Stimulated activated CD8-positive, alpha-beta memory T cell treated with anti-CD3 and anti-CD28 coated beads, Interleukin-15, amount 100 ng/mL, for 24 hours (primary cell): ENCODE measurements around the gene CHD9NB.

ENCODE experiments used
- DNase-seq: peaks from one replicate; pipeline ENCODE4 v3.0.0-alpha.2; 2020; ENCODE audit warnings: low read depth

CHD9NB gene

GRCh38 chr16:53029971-53030370, 22.7 kb downstream of the CHD9NB start:
- no peak for DNase-seq

GRCh38 chr16:53024045-53024444, 28.7 kb downstream of the CHD9NB start:
- DNase-seq = no peak

GRCh38 chr16:53022374-53022773, 30.3 kb downstream of the CHD9NB start:
- DNase-seq = no peak

GRCh38 chr16:53018834-53019416, 33.8 kb downstream of the CHD9NB start:
- no peak for DNase-seq

- no peak for DNase-seq
Measured at GRCh38 chr16:53014287-53014686, 38.4 kb downstream of the CHD9NB start.

GRCh38 chr16:53007095-53007494, 45.6 kb downstream of the CHD9NB start:
- DNase-seq = no peak

GRCh38 chr16:52997922-52998321, 54.8 kb downstream of the CHD9NB start:
- no peak for DNase-seq

- no peak for DNase-seq
Measured at GRCh38 chr16:52994942-52995341, 57.8 kb downstream of the CHD9NB start.

- DNase-seq = no peak
Measured at GRCh38 chr16:52993179-52993578, 59.5 kb downstream of the CHD9NB start.

- no peak for DNase-seq
Measured at GRCh38 chr16:52991572-52991971, 61.1 kb downstream of the CHD9NB start.
